Thyroid gland (tissue), 4 donors: ENCODE measurements around the gene KCNMA1. TPM values are rescaled to one million over a fixed set of nuclear protein-coding genes. Genes with fewer than 3 reads are reported as not detected.

Experiments used
- DNase-seq, 2 donors: peaks; one replicate each; pipeline ENCODE4 v3.0.0-alpha.2; 2019
- H3K27ac ChIP-seq, 3 donors: fragments of 200-600 bp; sonication (generic); 1 replicate in 2 of 3; 2 replicates in 1 of 3; pipeline ENCODE4 v1.5.1; 2016 to 2019; ENCODE audit warnings: mild to moderate bottlenecking in 1 of 3, moderate library complexity in 1 of 3
- H3K27me3 ChIP-seq: fragments of 200-600 bp; sonication (generic); one replicate; pipeline ENCODE4 v1.5.1; 2019
- H3K36me3 ChIP-seq, 2 donors: fragments of 200-600 bp; sonication (generic); one replicate each; pipeline ENCODE4 v1.5.1; 2016 to 2019
- H3K4me1 ChIP-seq, 2 donors: fragments of 200-600 bp; sonication (generic); one replicate each; pipeline ENCODE4 v1.5.1; 2017 to 2019
- H3K4me3 ChIP-seq, 3 donors: fragments of 200-600 bp; sonication (generic); replicated peaks in 1 of 3; 1 replicate in 2 of 3; 2 replicates in 1 of 3; pipeline ENCODE4 v1.5.1; 2016; ENCODE audit warnings: mild to moderate bottlenecking in 1 of 3
- H3K9me3 ChIP-seq: fragments of 200-600 bp; sonication (generic); one replicate; pipeline ENCODE4 v1.5.1; 2017
- CTCF ChIP-seq, 6 experiments: fragments of 200-600 bp in 3 of 6; fragments of 450-650 bp in 3 of 6; sonication (generic) in 3 of 6; IDR thresholded peaks; one replicate each; pipeline ENCODE4 v1.5.1; 2016 to 2019; ENCODE audit warnings: antibody characterized with exemption in 6 of 6, mild to moderate bottlenecking in 2 of 6, inconsistent platforms in 1 of 6, moderate library complexity in 1 of 6
- POLR2A ChIP-seq, 2 donors: fragments of 450-650 bp; IDR thresholded peaks; one replicate each; pipeline ENCODE4 v1.6.1; 2017; ENCODE audit warnings: antibody characterized with exemption in 2 of 2, mild to moderate bottlenecking in 2 of 2, moderate library complexity in 1 of 2
- WGBS, 2 donors: methylation state at CpG; one replicate each; pipeline ENCODE4 v1.1.5; 2017; 5-methylcytosine and 5-hydroxymethylcytosine counted together
- intact Hi-C: fragments of 100-400 bp; cut with DNase I; formaldehyde crosslinking; loops from one replicate; pipeline ENCODE4 v1.15.1; 2023
- total RNA-seq, 4 donors: library from RNA; depleted of rRNA; stranded (reverse); fragments of >200 nt; gene quantifications; one replicate each; pipeline ENCODE4 v1.2.3, GENCODE V29; 2016

Gene KCNMA1
- total RNA-seq, 4 donors from 2014 or later: 2.5 to 5.1 (median 3.6) TPM

GRCh38 chr10:77125231-77125630 lies 512.4 kb downstream of the KCNMA1 start:
- intact Hi-C loops: no loop called here
- 84 to 88% methylated on average over 4 of the region's 4 CpGs for WGBS, 2 donors
- DNase-seq: no peak

GRCh38 chr10:77123330-77123729 lies 514.3 kb downstream of the KCNMA1 start:
- Histone ChIP-seq H3K36me3 (no peaks in the 10 kb centered on the region), H3K27me3 (no peaks in the 10 kb centered on the region), H3K4me1 (no peaks in the 10 kb centered on the region), H3K27ac (no peak overlapping the region), H3K9me3 (no peaks in the 10 kb centered on the region), H3K4me3 (no peak overlapping the region)
- no peak for TF ChIP-seq CTCF (IDR thresholded peaks at IDR 0.05)
- no peak for TF ChIP-seq POLR2A (IDR thresholded peaks at IDR 0.05)
- intact Hi-C loops: no loop called here
- WGBS, 2 donors: 92 to 93% methylated on average over 5 of the region's 5 CpGs
- DNase-seq: no peak

More at GRCh38 chr10:77125231-77125630, 512.4 kb downstream of the KCNMA1 start:
- no peak overlapping the region for H3K27ac ChIP-seq
- no peak overlapping the region for H3K4me3 ChIP-seq
- TF ChIP-seq CTCF (IDR thresholded peaks at IDR 0.05) (no peak), POLR2A (IDR thresholded peaks at IDR 0.05) (no peak)
- H3K4me1 ChIP-seq: no peaks in the 10 kb centered on the region
- no peaks in the 10 kb centered on the region for H3K27me3 ChIP-seq
- no peaks in the 10 kb centered on the region for H3K36me3 ChIP-seq
- H3K9me3 ChIP-seq: no peaks in the 10 kb centered on the region

GRCh38 chr10:77121829-77122228 lies 515.8 kb downstream of the KCNMA1 start:
- Histone ChIP-seq H3K4me1 (no peaks in the 10 kb centered on the region), H3K36me3 (no peaks in the 10 kb centered on the region), H3K27me3 (no peaks in the 10 kb centered on the region), H3K9me3 (no peaks in the 10 kb centered on the region), H3K27ac (no peak overlapping the region), H3K4me3 (no peak overlapping the region)
- WGBS, 2 donors: 83 to 84% methylated on average over 10 of the region's 10 CpGs
- no peak for DNase-seq
- intact Hi-C loops: no loop called here
- TF ChIP-seq CTCF (IDR thresholded peaks at IDR 0.05): no peak
- TF ChIP-seq POLR2A (IDR thresholded peaks at IDR 0.05): no peak

GRCh38 chr10:77120666-77121376 lies 516.8 kb downstream of the KCNMA1 start:
- no peak for DNase-seq
- 77 to 79% methylated on average over 4 of the region's 4 CpGs for WGBS, 2 donors
- no peak overlapping the region for H3K27ac ChIP-seq
- no peaks in the 10 kb centered on the region for H3K4me1 ChIP-seq
- TF ChIP-seq POLR2A (IDR thresholded peaks at IDR 0.05) (no peak), CTCF (IDR thresholded peaks at IDR 0.05) (no peak)
- no peaks in the 10 kb centered on the region for H3K27me3 ChIP-seq
- intact Hi-C loops: no loop called here
- no peaks in the 10 kb centered on the region for H3K9me3 ChIP-seq
- no peak overlapping the region for H3K4me3 ChIP-seq
- no peaks in the 10 kb centered on the region for H3K36me3 ChIP-seq

GRCh38 chr10:77120012-77120411 lies 517.6 kb downstream of the KCNMA1 start:
- no peak for TF ChIP-seq POLR2A (IDR thresholded peaks at IDR 0.05)
- TF ChIP-seq CTCF (IDR thresholded peaks at IDR 0.05): no peak
- H3K4me3 ChIP-seq: no peak overlapping the region
- no peak overlapping the region for H3K27ac ChIP-seq
- intact Hi-C loops: no loop called here
- H3K9me3 ChIP-seq: no peaks in the 10 kb centered on the region
- 74 to 79% methylated on average over 4 of the region's 4 CpGs for WGBS, 2 donors
- no peaks in the 10 kb centered on the region for H3K27me3 ChIP-seq
- H3K36me3 ChIP-seq: no peaks in the 10 kb centered on the region
- no peaks in the 10 kb centered on the region for H3K4me1 ChIP-seq
- DNase-seq: no peak
